Posterior cingulate gyrus (tissue), 11 donors: ENCODE measurements around the gene DMRTB1.

Source experiments
- DNase-seq, 10 donors: peaks; one replicate each; pipeline versions ENCODE4 v3.0.0 to v3.0.0-alpha.2; 2020 to 2021; ENCODE audit warnings: mixed read lengths in 3 of 10
- intact Hi-C: fragments of 100-400 bp; cut with DNase I; formaldehyde crosslinking; loops from one replicate; pipeline ENCODE4 v1.15.1; 2023

The DMRTB1 gene

GRCh38 chr1:53462769-53463501 lies 3.7 kb downstream of the DMRTB1 start:
- peak in 1 of 10 donors; percentile 30 for DNase-seq
- intact Hi-C loops, result no loop called here

- DNase-seq, result peak in 2 of 10 donors; percentile 25 to 77
- intact Hi-C loops, result no loop called here
These were observed 5.0 kb downstream of the DMRTB1 start for GRCh38 chr1:53463961-53464899.

GRCh38 chr1:53465023-53465957 lies 6.1 kb downstream of the DMRTB1 start:
- intact Hi-C loops, result no loop called here
- DNase-seq, result peak in 1 of 10 donors; percentile 43

- intact Hi-C loops, result no loop called here
- DNase-seq, result no peak
These were observed 8.2 kb downstream of the DMRTB1 start for GRCh38 chr1:53467391-53467790.

GRCh38 chr1:53468374-53468773 lies 9.2 kb downstream of the DMRTB1 start:
- intact Hi-C loops, result no loop called here
- DNase-seq, result no peak

GRCh38 chr1:53469373-53469772 lies 10.2 kb downstream of the DMRTB1 start:
- intact Hi-C loops, result no loop called here

GRCh38 chr1:53470155-53470554 lies 11.0 kb downstream of the DMRTB1 start:
- peak in 9 of 10 donors; percentile 30 to 92 (median 53) for DNase-seq
- intact Hi-C loops, result no loop called here

More at GRCh38 chr1:53469373-53469772, 10.2 kb downstream of the DMRTB1 start:
- DNase-seq, result peak in 1 of 10 donors; percentile 61

- intact Hi-C loops, result no loop called here
These were observed 11.4 kb downstream of the DMRTB1 start for GRCh38 chr1:53470584-53470983.

GRCh38 chr1:53471000-53471399 lies 11.8 kb downstream of the DMRTB1 start:
- DNase-seq, result no peak
- intact Hi-C loops, result no loop called here

More at GRCh38 chr1:53470584-53470983, 11.4 kb downstream of the DMRTB1 start:
- peak in 1 of 10 donors; percentile 69 for DNase-seq

GRCh38 chr1:53473463-53473862 lies 14.3 kb downstream of the DMRTB1 start:
- intact Hi-C loops, result no loop called here
- no peak for DNase-seq

- intact Hi-C loops, result no loop called here
- no peak for DNase-seq
These were observed 16.5 kb downstream of the DMRTB1 start for GRCh38 chr1:53475664-53476063.

GRCh38 chr1:53476579-53476978 lies 17.4 kb downstream of the DMRTB1 start:
- DNase-seq, result peak in 3 of 10 donors; percentile 31 to 51 (median 46)
- intact Hi-C loops, result no loop called here

- DNase-seq, result peak in 3 of 10 donors; percentile 59 to 82 (median 66)
These were observed 18.7 kb downstream of the DMRTB1 start for GRCh38 chr1:53477651-53478501.

GRCh38 chr1:53478502-53478818 lies 19.3 kb downstream of the DMRTB1 start:
- DNase-seq, result no peak
- intact Hi-C loops, result no loop called here

More at GRCh38 chr1:53477651-53478501, 18.7 kb downstream of the DMRTB1 start:
- intact Hi-C loops, result no loop called here

GRCh38 chr1:53480678-53481077 lies 21.5 kb downstream of the DMRTB1 start:
- DNase-seq, result peak in 2 of 10 donors; percentile 50 to 52
- intact Hi-C loops, result no loop called here

- peak in 2 of 10 donors; percentile 60 to 62 for DNase-seq
These were observed 22.3 kb downstream of the DMRTB1 start for GRCh38 chr1:53481456-53481855.

GRCh38 chr1:53482441-53483153 lies 23.4 kb downstream of the DMRTB1 start:
- DNase-seq, result peak in 3 of 10 donors; percentile 40 to 69 (median 67)
- intact Hi-C loops, result no loop called here

More at GRCh38 chr1:53481456-53481855, 22.3 kb downstream of the DMRTB1 start:
- intact Hi-C loops, result no loop called here

- intact Hi-C loops, result no loop called here
These were observed 24.0 kb downstream of the DMRTB1 start for GRCh38 chr1:53483170-53483569.

More at GRCh38 chr1:53483170-53483569, 24.0 kb downstream of the DMRTB1 start:
- DNase-seq, result peak in 2 of 10 donors; percentile 63 to 69
